Stomach (tissue), 9 donors: ENCODE data around the gene TENT5C. TPM values are rescaled to one million over a fixed set of nuclear protein-coding genes. Genes with fewer than 3 reads are reported as not detected.

ENCODE experiments used
- DNase-seq, 2 donors: peaks; one replicate each; pipeline versions ENCODE4 v3.0.0 to v3.0.0-alpha.2; 2013 to 2019
- H3K27ac ChIP-seq, 5 donors: fragments of 200-600 bp in 4 of 5; sonication (generic) in 4 of 5; one replicate each; pipeline ENCODE4 v1.5.1; 2013 to 2019; ENCODE audit warnings: mild to moderate bottlenecking in 1 of 5, moderate library complexity in 1 of 5
- H3K27me3 ChIP-seq, 3 donors: fragments of 200-600 bp; sonication (generic); one replicate each; pipeline ENCODE4 v1.5.1; 2017 to 2019; ENCODE audit warnings: mixed run types in 1 of 3
- H3K36me3 ChIP-seq, 4 donors: fragments of 200-600 bp; sonication (generic); 1 replicate in 3 of 4; 2 replicates in 1 of 4; pipeline ENCODE4 v1.5.1; 2016 to 2019
- H3K4me1 ChIP-seq, 4 donors: fragments of 200-600 bp; sonication (generic); one replicate each; pipeline ENCODE4 v1.5.1; 2016 to 2019
- H3K4me3 ChIP-seq, 4 donors: fragments of 200-600 bp; sonication (generic) in 3 of 4; one replicate each; pipeline ENCODE4 v1.5.1; 2016 to 2019; ENCODE audit warnings: mild to moderate bottlenecking in 1 of 4
- H3K9me3 ChIP-seq, 4 donors: fragments of 200-600 bp; sonication (generic); one replicate each; pipeline ENCODE4 v1.5.1; 2016 to 2019
- EP300 ChIP-seq: sonication (generic); formaldehyde crosslinking; IDR thresholded peaks from one replicate; pipeline ENCODE4 v1.6.1; 2017; ENCODE audit warnings: antibody characterized with exemption
- POLR2A ChIP-seq, 4 donors: fragments of 450-650 bp; IDR thresholded peaks; one replicate each; pipeline ENCODE4 v1.6.1; 2016; ENCODE audit warnings: antibody characterized with exemption in 4 of 4, control low read depth in 2 of 4, mild to moderate bottlenecking in 1 of 4, moderate library complexity in 1 of 4
- POLR2AphosphoS5 ChIP-seq, 3 donors: sonication (generic); formaldehyde crosslinking; IDR thresholded peaks; one replicate each; pipeline ENCODE4 v1.6.1; 2016; ENCODE audit warnings: antibody characterized with exemption in 3 of 3
- WGBS, 5 donors: extraction: QIAGEN DNeasy Blood & Tissue Kit in 3 of 5; methylation state at CpG; one replicate each; pipeline versions ENCODE4 v1.1.5 to v1.1.7; 2013 to 2018; 5-methylcytosine and 5-hydroxymethylcytosine counted together
- intact Hi-C: fragments of 100-400 bp; cut with DNase I; formaldehyde crosslinking; loops from one replicate; pipeline ENCODE4 v1.15.1; 2023; ENCODE audit warnings: low total_unique reads
- polyA plus RNA-seq, 3 donors: library from polyadenylated mRNA; stranded (reverse); fragments of 200-250 nt; gene quantifications; one replicate each; pipeline ENCODE4 v1.2.3, GENCODE V29; 2013
- total RNA-seq, 5 donors: library from RNA; depleted of rRNA; stranded (reverse); fragments of >200 nt; gene quantifications; one replicate each; pipeline versions ENCODE4 v1.1.0 to v1.2.3, GENCODE V29; 2014 to 2016
- TF ChIP-seq, protein P1 (sequence below), 7 experiments: fragments of 450-650 bp in 4 of 7; fragments of 200-600 bp in 3 of 7; sonication (generic) in 3 of 7; IDR thresholded peaks; one replicate each; pipeline ENCODE4 v1.5.1; 2016 to 2019; ENCODE audit warnings: antibody characterized with exemption in 7 of 7, control low read depth in 2 of 7, mild to moderate bottlenecking in 1 of 7
- donor health status: healthy with polysubstance abuse.
- donor health status: Bipolar disorder and iron deficiency.
- donor health status: healthy.

TENT5C gene
- total and polyA plus RNA-seq, 8 donors = 6.0 to 28.1 (median 11.4) TPM

DNA sequence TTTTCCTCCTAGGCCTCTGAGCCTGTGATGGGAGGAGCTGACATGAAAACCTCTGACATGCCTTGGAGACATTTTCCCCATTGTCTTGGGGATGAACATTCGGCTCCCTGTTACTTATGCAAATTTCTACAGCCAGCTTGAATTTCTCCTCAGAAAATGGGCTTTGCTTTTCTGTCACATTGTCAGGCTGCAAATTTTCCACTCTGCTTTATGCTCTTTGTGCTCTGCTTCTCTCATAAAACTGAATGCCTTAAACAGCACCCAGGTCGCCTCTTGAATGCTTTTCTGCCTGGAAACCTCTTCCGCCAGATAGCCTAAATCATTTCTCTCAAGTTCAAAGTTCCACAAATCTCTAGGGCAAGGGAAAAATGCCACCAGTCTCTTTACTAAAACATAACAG lies 46.7 kb upstream of the TENT5C start:
- intact Hi-C loops = no loop called here
- H3K36me3 ChIP-seq = no peaks in the 10 kb centered on the region
- TF ChIP-seq POLR2A (IDR thresholded peaks at IDR 0.05) (no peak), EP300 (no peak), POLR2AphosphoS5 (IDR thresholded peaks at IDR 0.05) (no peak)
- TF ChIP-seq, protein P1, sequence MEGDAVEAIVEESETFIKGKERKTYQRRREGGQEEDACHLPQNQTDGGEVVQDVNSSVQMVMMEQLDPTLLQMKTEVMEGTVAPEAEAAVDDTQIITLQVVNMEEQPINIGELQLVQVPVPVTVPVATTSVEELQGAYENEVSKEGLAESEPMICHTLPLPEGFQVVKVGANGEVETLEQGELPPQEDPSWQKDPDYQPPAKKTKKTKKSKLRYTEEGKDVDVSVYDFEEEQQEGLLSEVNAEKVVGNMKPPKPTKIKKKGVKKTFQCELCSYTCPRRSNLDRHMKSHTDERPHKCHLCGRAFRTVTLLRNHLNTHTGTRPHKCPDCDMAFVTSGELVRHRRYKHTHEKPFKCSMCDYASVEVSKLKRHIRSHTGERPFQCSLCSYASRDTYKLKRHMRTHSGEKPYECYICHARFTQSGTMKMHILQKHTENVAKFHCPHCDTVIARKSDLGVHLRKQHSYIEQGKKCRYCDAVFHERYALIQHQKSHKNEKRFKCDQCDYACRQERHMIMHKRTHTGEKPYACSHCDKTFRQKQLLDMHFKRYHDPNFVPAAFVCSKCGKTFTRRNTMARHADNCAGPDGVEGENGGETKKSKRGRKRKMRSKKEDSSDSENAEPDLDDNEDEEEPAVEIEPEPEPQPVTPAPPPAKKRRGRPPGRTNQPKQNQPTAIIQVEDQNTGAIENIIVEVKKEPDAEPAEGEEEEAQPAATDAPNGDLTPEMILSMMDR (IDR thresholded peaks at IDR 0.05) = no peak
- no peak for DNase-seq
- H3K27ac ChIP-seq = no peak overlapping the region
- no peak overlapping the region for H3K4me3 ChIP-seq
- H3K9me3 ChIP-seq = peaks cover 0 to 5% (median 0%) of the 10 kb centered on the region in 4 donors
- no peaks in the 10 kb centered on the region for H3K27me3 ChIP-seq
- peaks cover 10 to 32% (median 18%) of the 10 kb centered on the region in 4 donors for H3K4me1 ChIP-seq
- WGBS, 5 donors = 88 to 96% (median 92%) methylated on average over 3 of the region's 3 CpGs

DNA sequence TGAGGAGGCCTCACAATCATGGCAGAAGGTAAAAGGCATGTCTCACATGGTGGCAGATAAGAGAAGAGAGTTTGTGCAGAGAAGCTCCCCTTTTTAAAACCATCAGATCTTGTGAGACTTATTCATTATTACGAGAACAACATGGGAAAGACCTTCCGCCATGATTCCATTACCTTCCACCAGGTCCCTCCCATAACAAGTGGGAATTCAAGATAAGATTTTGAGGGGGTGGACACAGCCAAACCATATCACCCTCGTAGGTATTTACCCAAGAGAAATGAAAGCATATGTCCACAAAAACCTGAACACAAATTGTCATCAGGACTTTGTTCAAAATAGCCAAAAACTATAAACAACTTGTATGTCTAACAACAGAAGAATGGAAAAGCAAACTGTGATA lies 45.9 kb upstream of the TENT5C start:
- H3K36me3 ChIP-seq = no peaks in the 10 kb centered on the region
- no peak overlapping the region for H3K4me3 ChIP-seq
- no peaks in the 10 kb centered on the region for H3K27me3 ChIP-seq
- 65 to 84% (median 75%) methylated on average over 3 of the region's 3 CpGs for WGBS, 5 donors
- H3K27ac ChIP-seq = no peak overlapping the region
- intact Hi-C loops = no loop called here
- no peak for TF ChIP-seq EP300
- TF ChIP-seq POLR2AphosphoS5 (IDR thresholded peaks at IDR 0.05) = no peak
- TF ChIP-seq POLR2A (IDR thresholded peaks at IDR 0.05) = no peak
- TF ChIP-seq, protein P1 (IDR thresholded peaks at IDR 0.05) = no peak
- H3K4me1 ChIP-seq = peaks cover 17 to 40% (median 25%) of the 10 kb centered on the region in 4 donors
- no peak for DNase-seq
- H3K9me3 ChIP-seq = peaks cover 0 to 5% (median 0%) of the 10 kb centered on the region in 4 donors

DNA sequence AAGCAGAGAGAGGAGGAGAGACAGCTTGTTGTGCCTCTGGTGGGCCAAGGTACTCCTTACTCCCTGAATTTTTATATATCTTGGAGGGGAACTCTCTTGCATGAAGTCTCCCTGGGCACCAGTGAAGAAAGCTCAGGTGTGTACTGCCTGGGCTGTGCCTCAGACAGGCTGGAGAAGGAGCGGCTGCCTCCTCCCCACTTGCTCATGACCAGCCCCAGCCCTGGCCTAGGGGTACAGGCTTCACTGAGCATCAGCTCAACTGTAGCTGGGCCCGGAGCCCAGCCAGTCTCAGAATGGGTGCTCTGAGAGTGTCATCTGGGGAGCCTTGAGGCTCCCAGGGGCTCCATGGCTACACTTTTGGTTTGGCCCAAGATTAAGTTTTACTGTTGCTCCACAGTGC lies 44.8 kb upstream of the TENT5C start:
- WGBS, 5 donors = 75 to 100% (median 100%) methylated on average over 1 to 2 of the region's 2 CpGs
- H3K27ac ChIP-seq = peak overlapping the region in 2 of 5 donors; percentile 10 to 60
- TF ChIP-seq, protein P1 (IDR thresholded peaks at IDR 0.05) = no peak
- no peak for TF ChIP-seq EP300
- no peak for TF ChIP-seq POLR2AphosphoS5 (IDR thresholded peaks at IDR 0.05)
- TF ChIP-seq POLR2A (IDR thresholded peaks at IDR 0.05) = no peak
- no peaks in the 10 kb centered on the region for H3K36me3 ChIP-seq
- intact Hi-C loops = no loop called here
- no peak overlapping the region for H3K4me3 ChIP-seq
- DNase-seq = no peak
- H3K27me3 ChIP-seq = no peaks in the 10 kb centered on the region
- H3K9me3 ChIP-seq = peaks cover 0 to 5% (median 0%) of the 10 kb centered on the region in 4 donors
- H3K4me1 ChIP-seq = peaks cover 21 to 49% (median 32%) of the 10 kb centered on the region in 4 donors

DNA sequence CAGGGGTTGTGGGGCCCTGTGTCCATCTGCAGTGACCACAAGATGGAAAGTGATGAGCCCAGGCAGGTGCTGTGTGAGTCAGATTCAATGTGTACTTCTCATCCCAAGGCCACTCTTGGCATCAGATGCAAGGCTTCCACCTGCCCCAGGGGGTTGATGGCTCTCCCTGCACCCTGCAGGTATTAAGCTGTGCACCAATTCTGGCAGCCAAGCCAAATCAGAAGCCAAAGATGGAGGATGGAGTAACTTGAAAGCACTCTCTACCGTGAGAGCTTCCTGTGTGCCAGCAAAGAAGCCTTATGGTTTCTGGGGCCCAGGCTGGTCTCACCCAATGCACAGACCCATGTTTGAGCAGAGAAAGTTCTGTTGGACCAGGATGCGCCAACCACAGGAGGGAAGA lies 44.3 kb upstream of the TENT5C start:
- DNase-seq = no peak
- H3K27ac ChIP-seq = peak overlapping the region in 3 of 5 donors; percentile 16 to 61 (median 60)
- TF ChIP-seq POLR2AphosphoS5 (IDR thresholded peaks at IDR 0.05) (no peak), POLR2A (IDR thresholded peaks at IDR 0.05) (no peak), EP300 (no peak)
- TF ChIP-seq, protein P1 (IDR thresholded peaks at IDR 0.05) = no peak
- peaks cover 0 to 5% (median 0%) of the 10 kb centered on the region in 4 donors for H3K9me3 ChIP-seq
- peaks cover 21 to 49% (median 32%) of the 10 kb centered on the region in 4 donors for H3K4me1 ChIP-seq
- no peaks in the 10 kb centered on the region for H3K27me3 ChIP-seq
- intact Hi-C loops = no loop called here
- no peaks in the 10 kb centered on the region for H3K36me3 ChIP-seq
- 87 to 100% (median 93%) methylated on average over 2 of the region's 2 CpGs for WGBS, 5 donors
- H3K4me3 ChIP-seq = no peak overlapping the region
